HG03103 (cell line): ENCODE measurements around the gene NAPA.

Experiments used
- ATAC-seq: cut with Tn5 transposase; IDR thresholded peaks from one replicate; pipeline ENCODE4 v1.9.1; 2021; ENCODE audit warnings: low read depth; ENCODE audit not compliant: unreplicated experiment

The NAPA gene

DNA sequence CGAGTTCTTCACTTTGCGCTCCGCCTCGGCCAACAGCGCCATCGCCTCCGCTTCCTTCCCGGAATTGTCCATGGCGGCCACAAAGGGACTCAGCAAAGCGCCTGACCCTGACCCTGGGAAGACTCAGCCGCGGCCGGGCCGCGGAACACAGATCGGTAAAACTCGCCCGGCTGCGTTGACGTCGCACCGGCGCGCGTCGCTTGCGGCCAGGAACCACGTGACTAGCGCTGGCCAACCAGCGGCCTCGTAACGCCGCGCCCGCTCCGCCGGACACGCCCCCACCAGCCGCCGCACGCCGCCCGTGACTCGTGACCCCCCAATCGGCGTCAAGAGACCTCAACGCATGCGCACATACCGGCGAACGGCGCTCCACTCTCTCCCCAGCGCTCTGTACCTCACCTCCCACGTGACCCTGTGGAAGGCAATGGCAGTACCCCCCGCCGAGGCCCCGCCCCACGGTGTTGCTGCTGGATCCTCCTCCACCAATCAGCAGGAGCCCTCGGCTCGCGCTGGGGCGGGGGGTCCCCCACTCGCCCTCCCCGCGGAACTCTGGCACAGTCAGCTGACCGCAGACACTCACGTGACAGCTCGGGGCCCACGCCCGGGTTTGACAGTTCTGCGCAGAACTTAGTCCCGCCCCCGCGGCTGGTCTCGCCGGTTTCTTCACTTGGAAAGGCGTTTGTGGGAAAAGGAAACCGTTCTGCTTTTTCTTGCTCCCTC lies at the start of gene NAPA:
Gene NAPA (minus strand): TSS at position 195 of the 720 bp plus-strand sequence. CDS start 123 bp downstream, at position 72.
- ATAC-seq, result peak; percentile 61

- ATAC-seq, result no peak
These were observed 49.2 kb upstream of the NAPA start for GRCh38 chr19:47564081-47564480.

DNA sequence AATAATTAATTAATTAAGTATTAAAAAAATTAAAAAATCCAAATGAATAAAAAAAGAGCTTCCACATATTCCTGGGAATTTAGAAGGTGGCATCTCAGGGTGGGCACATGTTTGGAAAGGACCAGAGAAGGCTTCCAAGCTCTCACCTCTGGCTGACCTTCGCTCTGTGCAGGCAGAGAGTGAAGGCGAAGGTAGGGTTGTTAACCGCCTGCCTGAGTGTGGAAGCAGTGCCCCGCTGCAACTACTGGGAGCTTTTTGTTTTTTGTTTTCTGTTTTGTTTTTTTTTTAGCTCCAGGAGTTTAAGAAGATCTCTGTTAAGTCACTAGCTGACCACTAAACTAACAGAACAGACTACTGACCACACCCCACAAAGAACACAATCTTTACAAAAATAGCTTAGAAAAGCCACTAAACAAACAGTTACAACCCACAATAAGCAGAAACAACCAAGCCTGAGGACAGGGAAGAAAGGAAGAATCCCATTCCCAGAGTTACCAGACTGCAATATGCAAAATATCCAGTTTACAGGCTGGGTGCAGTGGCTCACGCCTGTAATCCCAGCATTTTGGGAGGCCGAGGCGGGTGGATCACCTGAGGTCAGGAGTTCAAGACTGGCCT lies 46.7 kb upstream of the NAPA start:
- no peak for ATAC-seq

- ATAC-seq, result no peak
These were observed 46.1 kb upstream of the NAPA start for GRCh38 chr19:47560999-47561398.

- no peak for ATAC-seq
These were observed 35.3 kb upstream of the NAPA start for GRCh38 chr19:47550129-47550528.

DNA sequence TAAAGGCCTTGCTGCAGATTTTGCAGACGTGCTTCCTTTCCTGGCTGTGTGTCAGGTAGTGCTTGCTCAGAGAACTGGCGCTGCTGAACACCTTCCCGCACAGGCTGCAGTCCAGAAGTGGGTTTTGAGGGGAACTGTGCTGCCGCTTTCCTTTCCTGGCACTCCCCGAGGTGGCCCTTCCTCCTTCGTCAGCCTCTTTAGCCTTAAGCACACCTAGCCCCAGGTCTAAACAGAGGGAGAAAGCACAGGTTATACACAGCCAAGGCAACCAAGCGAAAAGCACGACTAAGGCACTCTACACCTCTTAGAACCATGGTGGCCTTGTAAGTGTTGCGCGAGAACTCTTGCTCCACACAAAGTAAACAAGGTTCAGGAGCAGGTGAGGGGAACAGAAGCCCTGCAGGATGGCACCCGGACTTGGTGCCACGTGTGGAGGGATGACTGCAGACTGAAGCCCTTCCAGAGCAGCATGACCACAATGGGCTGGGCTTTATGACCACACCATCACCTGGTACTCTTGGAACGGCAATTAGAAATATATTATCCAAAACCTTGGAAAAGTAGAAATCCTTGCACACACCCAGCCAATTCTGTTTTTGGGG lies 34.5 kb upstream of the NAPA start:
- no peak for ATAC-seq

- no peak for ATAC-seq
These were observed 32.3 kb upstream of the NAPA start for GRCh38 chr19:47547199-47547598.

DNA sequence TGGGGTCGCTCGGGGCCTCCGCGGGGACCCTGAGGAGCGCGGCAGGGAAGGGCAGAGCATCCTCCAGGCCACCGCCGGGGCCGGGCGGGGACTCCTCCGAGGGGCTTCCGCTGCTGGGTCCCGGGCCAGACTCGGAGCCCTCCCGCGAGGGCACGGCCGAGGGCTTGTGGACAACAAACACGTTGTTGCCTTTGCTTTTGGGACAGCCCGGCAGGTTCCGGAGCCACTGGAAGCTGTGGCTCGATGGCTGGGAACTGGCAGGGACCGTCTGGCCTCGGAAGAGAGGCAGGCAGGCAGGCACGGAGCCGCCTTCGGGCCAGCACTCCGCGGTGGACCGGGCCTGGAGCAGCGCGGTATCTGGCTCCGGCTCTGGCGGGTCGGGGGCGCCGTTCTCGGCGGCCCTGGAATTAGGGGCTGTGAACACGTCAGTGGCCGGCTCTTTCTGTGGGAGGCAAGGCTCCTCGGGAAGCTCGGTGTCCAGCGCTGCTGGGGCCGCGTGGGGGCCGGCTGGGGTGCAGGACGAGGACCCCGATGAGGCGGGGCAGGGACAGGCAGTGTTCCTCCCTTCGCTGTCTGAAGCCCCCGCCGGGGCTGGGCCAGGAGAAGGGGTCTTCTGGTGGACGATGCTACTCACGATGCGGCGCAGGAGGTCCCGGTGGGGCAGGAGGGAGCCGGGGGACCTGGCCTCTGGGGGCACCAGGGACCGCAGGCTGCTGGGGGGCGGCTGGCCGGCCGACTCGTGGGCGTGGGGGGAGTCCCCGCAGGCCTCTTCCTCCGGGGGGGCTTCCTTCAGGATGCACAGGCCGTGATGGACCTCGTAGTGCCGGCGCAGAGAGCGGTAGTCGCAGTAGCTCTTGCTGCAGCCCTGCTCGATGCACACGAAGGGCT lies 30.4 kb upstream of the NAPA start:
- no peak for ATAC-seq

DNA sequence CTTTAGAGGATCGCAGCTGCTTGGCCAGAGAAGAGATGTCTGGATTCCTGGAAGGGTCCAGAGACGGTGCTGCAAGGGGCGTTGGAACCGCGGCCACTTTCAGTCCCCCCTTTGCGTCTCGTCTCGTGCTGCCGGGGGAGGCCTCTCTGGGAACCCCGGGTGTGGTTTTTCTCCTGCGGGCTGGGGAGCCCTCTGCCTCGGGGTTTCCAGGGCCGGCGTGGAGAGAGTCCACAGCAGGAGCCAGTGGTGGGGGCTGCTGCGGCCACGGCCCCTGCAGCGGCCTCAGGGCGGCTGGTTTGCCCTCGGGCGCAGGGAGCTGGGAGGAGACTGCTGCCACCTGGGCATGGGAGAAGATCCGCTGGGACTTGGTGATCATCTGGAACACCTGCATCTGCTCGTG lies 29.6 kb upstream of the NAPA start:
- no peak for ATAC-seq

DNA sequence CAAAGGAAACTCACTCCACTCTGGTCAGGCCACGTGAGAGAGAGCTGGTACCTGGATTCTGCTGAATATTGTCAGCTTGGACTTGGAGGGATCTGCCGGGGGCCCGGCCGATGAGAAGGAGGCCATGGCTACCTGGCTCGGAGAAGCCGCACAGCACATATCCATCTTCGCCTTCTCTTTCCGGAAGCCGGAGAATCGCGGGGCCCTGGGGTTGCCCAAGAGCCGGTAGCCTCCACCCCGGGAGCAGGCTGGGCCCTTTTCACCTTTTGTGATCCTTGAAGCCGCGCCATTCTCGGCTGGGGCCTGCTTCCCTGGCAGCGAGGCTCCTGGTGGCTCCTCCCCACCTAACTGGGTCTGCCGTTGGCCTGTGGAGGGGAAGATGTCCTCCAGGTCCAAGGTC lies 29.2 kb upstream of the NAPA start:
- ATAC-seq, result no peak

GRCh38 chr19:47542030-47542475 lies 27.2 kb upstream of the NAPA start:
- ATAC-seq, result no peak

DNA sequence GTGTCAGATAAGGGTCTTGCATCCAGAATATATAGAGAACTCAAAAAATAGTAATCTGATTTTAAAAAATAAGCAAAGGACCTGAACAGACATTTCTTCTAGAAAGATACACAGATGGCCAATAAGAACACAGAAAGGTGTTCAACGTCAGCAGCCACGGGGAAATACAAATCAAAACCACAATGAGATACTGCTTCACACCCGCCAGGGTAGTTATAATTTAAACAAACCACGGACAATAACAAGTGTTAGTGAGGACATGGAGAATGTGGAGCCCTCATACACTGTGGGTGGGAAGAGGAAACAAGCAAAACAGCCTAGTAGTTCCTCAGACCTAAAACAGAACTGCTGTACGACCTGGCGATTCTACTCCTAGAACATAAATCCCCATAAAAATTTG lies 26.7 kb upstream of the NAPA start:
- ATAC-seq, result no peak

DNA sequence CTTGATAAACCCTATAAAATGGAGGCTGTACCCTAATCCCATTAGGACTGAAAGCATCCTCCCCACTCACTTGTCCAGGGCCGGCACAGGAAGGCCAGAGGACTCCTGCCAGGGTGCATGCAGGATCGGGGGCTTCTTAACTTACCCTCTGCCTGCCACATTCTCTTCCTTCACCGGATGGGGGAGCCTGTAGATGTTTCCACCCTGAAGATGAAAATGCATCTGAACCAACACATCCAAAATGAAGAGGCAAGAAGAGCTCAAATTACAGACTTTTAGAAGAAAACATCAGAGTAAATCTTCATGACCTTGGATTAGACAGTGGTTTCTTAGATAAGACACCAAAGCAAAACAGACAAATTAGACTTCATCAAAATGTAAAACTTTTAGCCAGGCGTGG lies 25.9 kb upstream of the NAPA start:
- no peak for ATAC-seq

DNA sequence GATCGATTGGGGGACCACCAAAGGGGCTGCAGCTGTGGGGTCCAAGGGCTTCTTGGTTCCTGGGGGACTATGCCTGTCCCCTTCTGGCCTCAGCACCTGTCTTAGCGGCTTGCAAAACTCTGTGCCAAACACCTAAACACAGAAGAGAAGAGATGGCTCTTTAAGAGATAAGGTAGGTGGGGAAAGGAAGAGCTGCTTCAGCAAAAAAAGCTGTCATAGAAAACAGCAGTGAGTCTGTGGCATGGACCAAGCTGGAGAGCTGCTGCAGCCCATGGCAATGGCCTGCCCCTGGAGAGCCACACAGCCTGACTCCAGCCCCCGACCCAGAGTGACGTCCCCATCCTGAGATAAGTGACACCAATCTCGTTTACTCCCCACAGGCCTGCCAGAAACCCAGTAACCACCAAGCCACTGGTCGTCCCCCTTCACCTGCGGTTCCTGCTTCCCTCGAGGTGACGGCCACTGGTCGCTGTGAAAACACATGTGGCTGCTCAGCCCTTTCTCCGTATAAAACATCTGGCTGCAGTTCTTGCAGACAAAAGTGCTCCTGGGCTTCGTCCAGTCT lies 25.0 kb upstream of the NAPA start:
- ATAC-seq, result no peak

- no peak for ATAC-seq
These were observed 23.9 kb upstream of the NAPA start for GRCh38 chr19:47538812-47539211.

DNA sequence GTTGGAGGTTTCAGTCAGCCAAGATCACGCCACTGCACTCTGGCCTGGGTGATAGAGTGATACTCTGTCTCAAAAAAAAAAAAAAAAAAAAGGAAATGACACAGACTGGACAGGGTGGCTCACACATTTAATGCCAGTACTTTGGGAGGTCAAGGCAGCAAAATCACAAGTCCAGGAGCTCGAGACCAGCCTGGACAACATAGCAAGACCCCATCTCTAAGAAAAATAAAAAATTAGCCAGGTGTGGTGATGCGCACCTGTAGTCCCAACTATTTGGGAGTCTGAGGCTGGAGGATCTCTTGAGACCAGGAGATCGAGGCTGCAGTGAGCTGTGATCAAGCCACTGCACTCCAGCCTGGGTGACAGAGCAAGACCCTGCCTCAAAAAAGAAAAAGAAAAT lies 22.6 kb upstream of the NAPA start:
- ATAC-seq, result no peak

GRCh38 chr19:47534628-47535027 lies 19.8 kb upstream of the NAPA start:
- ATAC-seq, result no peak

DNA sequence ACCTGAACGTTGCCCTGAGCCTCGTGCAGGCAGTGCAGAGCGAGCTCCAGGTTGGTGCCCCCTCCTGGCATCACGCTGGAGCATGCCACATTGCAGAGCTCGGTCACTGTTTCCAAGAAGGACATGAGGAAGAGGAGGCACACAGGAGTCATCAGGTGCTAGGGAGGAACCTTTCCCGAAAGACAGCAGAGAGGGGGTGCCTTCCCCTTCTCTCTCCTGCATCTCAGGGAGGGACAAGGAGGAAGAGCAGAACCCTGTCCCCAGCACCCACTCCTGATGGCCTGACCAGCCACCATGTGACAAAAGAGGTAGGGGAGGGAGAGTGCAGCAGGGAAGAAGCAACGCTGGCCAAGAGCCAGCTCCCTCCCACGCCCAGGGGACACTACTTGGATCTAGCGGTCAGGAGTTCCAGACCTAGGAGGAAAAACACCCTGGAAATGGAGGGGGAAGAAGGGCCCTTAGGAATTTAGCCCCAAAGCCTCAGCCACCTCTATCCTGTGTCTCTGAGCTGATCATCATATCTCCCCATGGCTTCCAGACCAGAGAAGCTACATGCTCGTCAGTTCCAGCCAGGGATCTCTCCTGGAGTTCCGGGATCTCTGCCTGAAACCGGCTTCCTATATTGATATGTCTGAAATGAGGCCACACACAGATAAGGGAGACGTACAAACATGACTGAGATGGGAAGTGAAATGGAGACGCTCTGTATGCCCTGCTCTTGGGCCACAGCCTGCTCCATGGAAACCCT lies 17.0 kb upstream of the NAPA start:
- ATAC-seq, result no peak

DNA sequence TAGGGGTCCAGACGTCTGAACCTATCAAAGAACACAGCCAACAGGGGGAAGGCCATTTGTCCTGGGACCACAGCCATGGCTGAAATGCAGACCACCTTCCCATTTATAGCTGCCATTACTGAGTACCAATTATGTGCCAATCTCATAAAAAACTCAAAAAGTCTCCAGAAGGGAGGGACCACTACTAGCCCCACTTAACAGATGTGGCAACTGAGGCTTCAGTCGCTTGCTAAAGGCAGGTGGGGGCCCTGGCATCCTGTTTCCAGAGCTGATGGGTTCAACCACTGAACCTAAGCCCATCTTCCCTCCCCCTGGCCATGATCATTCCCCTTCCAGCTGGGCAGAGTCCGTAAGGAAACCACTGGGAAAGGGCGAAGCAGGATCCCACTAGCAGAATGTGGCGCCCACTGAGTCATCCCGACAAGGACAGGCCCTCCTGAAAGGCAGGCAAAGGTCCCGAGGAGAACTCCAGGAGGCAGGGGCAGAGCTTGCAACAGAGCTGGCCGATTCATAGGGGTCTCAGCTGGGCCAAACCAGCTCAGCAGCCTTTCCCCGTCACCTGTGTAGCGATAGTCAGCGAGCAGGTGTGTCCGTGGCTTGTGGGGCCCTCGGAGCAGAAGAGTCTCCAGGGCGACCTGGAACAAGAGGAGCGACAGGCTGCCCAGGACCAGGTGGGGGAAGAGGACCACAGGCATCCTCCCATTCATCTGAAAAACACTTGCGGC lies 14.3 kb upstream of the NAPA start:
- no peak for ATAC-seq
